Spleen (tissue), 7 donors: ENCODE results near the gene AMIGO1.

Experiments used
- POLR2A ChIP-seq, 3 donors: fragments of 450-650 bp; IDR thresholded peaks; one replicate each; pipeline ENCODE4 v1.5.1; 2017; ENCODE audit warnings: antibody characterized with exemption in 3 of 3, mild to moderate bottlenecking in 1 of 3
- POLR2AphosphoS5 ChIP-seq, 3 donors: sonication (generic); formaldehyde crosslinking; IDR thresholded peaks; one replicate each; pipeline ENCODE4 v1.5.1; 2017; ENCODE audit warnings: antibody characterized with exemption in 3 of 3
- TF ChIP-seq, protein P1 (sequence below), 11 experiments: fragments of 200-600 bp in 7 of 11; fragments of 450-650 bp in 4 of 11; sonication (generic) in 4 of 11; IDR thresholded peaks in 8 of 11; conservative IDR thresholded peaks in 3 of 11; 1 replicate in 7 of 11; 2 replicates in 4 of 11; pipeline versions ENCODE4 v1.4.0 to v1.8.0; 2016 to 2021; ENCODE audit warnings: antibody characterized with exemption in 11 of 11, inconsistent platforms in 4 of 11, mild to moderate bottlenecking in 1 of 11
- donor health status: DM: no; HTN: no; CAD: no; lungs with moderate emphysema.
- donor health status: DM: no; HTN: no; CAD: no.
- donor health status: DM: no; HTN: no; CAD: no.

DNA sequence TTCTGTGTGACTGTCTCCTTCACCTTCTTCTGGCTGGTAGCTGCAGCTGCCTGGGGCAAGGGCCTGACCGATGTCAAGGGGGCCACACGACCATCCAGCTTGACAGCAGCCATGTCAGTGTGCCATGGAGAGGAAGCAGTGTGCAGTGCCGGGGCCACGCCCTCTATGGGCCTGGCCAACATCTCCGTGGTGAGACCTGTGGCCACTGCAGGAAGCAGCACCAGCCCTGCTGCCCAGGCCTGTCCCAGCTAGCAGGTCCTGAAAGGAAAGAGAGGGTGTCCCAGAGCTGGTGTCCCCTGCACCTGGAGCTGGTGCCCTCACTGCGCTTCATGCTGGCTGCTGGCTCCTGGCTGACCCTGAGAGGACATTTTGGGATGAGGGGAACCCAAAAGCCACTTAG lies 31.7 kb downstream of the AMIGO1 start:
- TF ChIP-seq, protein P1, sequence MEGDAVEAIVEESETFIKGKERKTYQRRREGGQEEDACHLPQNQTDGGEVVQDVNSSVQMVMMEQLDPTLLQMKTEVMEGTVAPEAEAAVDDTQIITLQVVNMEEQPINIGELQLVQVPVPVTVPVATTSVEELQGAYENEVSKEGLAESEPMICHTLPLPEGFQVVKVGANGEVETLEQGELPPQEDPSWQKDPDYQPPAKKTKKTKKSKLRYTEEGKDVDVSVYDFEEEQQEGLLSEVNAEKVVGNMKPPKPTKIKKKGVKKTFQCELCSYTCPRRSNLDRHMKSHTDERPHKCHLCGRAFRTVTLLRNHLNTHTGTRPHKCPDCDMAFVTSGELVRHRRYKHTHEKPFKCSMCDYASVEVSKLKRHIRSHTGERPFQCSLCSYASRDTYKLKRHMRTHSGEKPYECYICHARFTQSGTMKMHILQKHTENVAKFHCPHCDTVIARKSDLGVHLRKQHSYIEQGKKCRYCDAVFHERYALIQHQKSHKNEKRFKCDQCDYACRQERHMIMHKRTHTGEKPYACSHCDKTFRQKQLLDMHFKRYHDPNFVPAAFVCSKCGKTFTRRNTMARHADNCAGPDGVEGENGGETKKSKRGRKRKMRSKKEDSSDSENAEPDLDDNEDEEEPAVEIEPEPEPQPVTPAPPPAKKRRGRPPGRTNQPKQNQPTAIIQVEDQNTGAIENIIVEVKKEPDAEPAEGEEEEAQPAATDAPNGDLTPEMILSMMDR (IDR thresholded peaks at IDR 0.05 in 8 of 11, conservative IDR thresholded peaks at IDR 0.05 in 3 of 11), result no peak
- TF ChIP-seq POLR2AphosphoS5 (IDR thresholded peaks at IDR 0.05) (no peak), POLR2A (IDR thresholded peaks at IDR 0.05) (no peak)
